Right renal pelvis (tissue), 4 donors: ENCODE measurements around the gene USP36. TPM values are rescaled to one million over a fixed set of nuclear protein-coding genes. Genes with fewer than 3 reads are reported as not detected.

Experiments
- DNase-seq, 4 donors: peaks; one replicate each; pipeline ENCODE4 v3.0.0-alpha.2; 2013; ENCODE audit warnings: low read depth in 4 of 4, low spot score in 3 of 4, missing footprints in 1 of 4
- polyA plus RNA-seq, 4 donors: library from polyadenylated mRNA; unstranded; fragments of 120-200 nt; gene quantifications; one replicate each; pipeline ENCODE4 v1.2.1, GENCODE V29; 2013; ENCODE audit not compliant: insufficient read length in 4 of 4

Gene USP36
- polyA plus RNA-seq, 4 donors = 37.8 to 48.7 (median 42.0) TPM

- no peak for DNase-seq
These were observed 668 bp downstream of the USP36 start for GRCh38 chr17:78839762-78840529.

GRCh38 chr17:78839235-78839761 is 1.3 kb downstream of the USP36 start:
- no peak for DNase-seq

DNA sequence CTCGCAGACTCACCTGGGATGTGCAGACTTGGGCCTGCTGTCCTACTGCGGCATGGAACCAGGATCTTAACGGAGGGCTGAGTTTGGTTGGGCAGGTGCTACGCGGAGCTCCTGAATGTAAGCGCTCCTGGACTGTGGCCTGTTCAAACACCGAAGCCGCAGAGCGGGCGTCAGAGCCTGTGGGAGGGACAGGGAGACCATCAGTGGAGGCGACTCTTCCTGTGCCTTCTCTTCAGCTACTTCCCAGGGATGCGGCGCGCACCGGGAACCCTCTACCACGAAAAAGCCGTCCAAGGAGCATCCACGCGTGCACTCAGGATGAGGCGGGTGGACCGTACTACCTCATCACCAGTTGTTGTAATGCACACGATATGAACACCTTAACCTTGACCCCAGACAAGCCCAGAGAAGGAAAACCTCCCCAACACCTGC is 2.0 kb downstream of the USP36 start:
- no peak for DNase-seq

DNA sequence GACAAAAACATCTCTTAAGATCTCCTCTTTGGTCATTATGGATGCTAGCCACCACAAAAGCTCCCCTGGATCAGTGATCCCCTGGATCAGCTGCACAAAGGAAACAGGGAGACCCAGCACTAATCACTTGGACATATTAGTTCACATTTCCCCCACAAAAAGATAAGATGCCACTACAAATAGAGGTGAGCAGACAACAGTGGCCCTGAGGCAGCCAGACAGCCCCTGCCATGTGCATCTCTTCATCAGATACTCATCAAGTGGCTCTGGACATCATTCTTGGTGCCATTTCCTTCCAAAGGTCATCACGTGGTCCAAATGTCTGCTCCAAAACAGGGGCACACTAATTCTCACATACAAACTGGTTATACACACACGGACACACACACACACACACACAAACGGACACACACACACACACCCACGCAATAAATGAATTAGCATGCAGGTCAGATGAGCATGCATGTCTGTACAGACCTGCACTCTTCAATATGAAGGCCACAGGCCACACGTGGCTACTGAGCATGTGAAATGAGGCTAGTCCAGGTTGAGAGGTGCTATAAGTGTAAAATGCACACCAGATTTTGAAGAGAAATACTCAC is 4.1 kb downstream of the USP36 start:
- no peak for DNase-seq

GRCh38 chr17:78834571-78834970 is 6.0 kb downstream of the USP36 start:
- no peak for DNase-seq

DNA sequence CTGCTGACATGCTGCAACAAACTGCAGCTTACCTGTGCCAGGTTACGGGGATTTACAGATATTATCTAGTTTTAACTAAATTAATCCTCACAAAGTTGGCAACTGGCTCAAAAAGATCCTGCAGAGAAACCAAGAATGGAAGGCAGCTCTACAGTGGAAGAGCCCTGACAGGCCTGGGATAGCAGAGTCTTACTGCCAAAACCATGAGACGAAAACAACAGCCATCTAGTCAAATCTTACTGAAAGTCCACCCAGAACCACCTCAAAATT is 8.1 kb downstream of the USP36 start:
- DNase-seq = no peak

- DNase-seq = no peak
These were observed 8.7 kb downstream of the USP36 start for GRCh38 chr17:78831688-78832540.

- DNase-seq = no peak
These were observed 11.1 kb downstream of the USP36 start for GRCh38 chr17:78829477-78829876.

GRCh38 chr17:78828470-78829185 is 12.0 kb downstream of the USP36 start:
- no peak for DNase-seq

DNA sequence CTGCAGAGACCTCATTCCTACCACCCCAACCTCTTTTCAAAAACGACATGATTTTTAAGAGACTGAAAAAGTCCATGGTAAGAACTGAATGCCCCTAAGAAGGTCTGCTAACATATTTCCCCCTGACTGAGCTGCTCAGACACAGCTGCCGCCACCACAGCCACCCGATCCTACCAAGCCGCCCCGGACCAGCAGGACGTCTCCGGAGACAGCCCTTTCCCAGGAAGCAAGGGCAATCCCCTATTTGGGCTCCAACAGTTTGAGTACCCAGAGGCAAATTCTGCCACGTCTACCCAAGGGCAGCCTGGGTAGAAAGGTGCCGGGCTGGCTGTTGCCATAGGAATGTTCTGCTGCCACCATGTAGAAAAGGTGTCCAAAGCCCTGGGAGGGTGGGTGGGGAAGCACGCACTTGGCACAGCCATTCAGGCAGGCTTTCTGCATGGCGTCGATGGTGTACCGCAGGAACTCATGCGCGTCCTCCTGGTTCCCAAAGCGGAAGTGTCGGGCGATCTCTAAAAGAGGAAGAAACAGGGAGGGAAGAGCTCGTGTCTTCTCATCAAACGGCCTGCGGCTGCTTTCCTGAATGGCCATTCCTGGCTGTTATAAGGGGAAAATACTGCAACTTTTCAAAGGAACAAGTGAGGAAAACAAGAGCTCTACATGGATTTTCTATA is 13.6 kb downstream of the USP36 start:
- DNase-seq = no peak

- no peak for DNase-seq
These were observed 14.2 kb downstream of the USP36 start for GRCh38 chr17:78826421-78826820.

DNA sequence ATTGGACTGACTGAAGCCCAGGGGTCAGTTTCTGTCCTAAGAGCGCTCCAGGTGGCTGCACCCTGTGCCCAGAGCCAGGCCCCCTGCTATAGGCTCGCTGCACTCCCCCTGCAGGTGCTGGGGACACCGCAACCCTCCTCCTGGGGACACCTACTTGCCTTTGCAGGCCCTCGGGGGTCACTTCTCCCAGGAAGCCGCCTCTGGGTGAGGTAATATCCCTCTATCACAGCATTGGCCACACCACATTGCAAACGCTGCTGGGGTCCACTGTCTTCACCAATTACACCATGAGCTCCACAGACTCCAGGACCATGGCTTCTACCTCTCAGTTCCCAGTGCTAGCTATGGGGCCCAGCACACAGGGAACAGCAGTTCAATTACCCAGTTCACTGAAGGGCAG is 14.9 kb downstream of the USP36 start:
- no peak for DNase-seq

GRCh38 chr17:78824240-78824639 is 16.4 kb downstream of the USP36 start:
- DNase-seq = no peak

DNA sequence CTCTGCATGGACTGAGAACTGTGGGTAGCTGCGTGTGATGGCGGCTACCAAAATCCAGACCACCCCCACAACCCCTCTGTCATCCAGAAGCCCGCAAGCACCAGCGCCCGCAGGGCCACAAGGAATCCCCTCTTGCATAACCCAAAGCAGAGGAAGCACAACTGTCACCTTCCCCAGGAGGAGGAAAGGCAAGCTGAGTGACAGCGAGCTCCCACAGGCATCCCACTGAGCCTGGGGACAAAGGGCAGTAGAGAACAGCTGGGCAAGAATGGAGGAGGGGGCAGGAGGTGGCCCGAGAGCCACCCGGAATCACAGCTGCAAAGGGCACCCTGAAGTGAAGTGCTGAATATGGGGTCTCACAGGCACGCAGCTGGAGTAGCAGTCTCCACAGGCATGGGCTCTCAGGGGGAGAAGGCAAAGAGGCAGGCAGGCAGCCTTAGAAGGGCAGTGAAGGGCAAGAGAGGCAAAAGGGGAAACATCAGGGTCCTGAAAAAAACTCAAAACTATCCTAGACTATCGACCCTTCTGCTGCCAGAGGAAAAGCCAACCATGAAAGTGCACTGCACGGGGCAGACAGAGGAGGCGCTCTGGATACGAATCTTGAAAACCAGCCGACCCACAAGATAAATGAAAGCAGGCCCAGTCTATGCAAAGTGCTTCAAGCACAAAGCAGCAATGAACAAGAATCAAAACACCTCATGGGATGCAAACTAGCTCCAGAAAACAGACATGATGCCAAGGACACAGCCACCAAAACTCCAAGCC is 17.1 kb downstream of the USP36 start:
- no peak for DNase-seq

GRCh38 chr17:78822552-78822951 is 18.1 kb downstream of the USP36 start:
- no peak for DNase-seq

DNA sequence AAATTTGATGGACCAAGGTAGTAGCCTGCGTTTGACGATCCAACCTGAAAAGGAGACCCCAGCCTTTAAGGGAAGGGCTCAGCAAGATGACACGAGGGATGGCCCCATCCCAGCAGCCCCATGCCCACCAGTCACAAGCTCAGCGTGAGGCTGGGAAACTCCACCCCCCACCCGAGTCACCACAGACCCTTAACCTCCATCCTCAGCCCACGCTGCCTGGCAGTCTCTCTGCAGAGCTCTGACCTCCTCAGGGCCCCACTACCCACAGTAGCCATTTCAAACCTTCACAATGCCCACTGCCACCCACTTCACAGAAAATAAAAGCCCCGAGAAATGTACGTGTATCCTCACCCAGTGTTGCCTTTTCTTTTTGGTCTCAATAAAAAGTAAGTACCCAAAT is 18.7 kb downstream of the USP36 start:
- DNase-seq = no peak

- DNase-seq = no peak
These were observed 19.8 kb downstream of the USP36 start for GRCh38 chr17:78820841-78821240.

GRCh38 chr17:78819806-78820792 is 20.5 kb downstream of the USP36 start:
- no peak for DNase-seq
